ENCODE results near the gene SKI. TPM values are rescaled to one million over a fixed set of nuclear protein-coding genes. Genes with fewer than 3 reads are reported as not detected.
"Not testable (repeated sequence)": the region's sequence is repeated elsewhere in the genome, so short reads cannot be mapped to it uniquely, and the experiment has no call there.

Gene SKI
- total and polyA plus RNA-seq, 7 donors, result 7.7 to 32.1 (median 21.4) TPM

DNA sequence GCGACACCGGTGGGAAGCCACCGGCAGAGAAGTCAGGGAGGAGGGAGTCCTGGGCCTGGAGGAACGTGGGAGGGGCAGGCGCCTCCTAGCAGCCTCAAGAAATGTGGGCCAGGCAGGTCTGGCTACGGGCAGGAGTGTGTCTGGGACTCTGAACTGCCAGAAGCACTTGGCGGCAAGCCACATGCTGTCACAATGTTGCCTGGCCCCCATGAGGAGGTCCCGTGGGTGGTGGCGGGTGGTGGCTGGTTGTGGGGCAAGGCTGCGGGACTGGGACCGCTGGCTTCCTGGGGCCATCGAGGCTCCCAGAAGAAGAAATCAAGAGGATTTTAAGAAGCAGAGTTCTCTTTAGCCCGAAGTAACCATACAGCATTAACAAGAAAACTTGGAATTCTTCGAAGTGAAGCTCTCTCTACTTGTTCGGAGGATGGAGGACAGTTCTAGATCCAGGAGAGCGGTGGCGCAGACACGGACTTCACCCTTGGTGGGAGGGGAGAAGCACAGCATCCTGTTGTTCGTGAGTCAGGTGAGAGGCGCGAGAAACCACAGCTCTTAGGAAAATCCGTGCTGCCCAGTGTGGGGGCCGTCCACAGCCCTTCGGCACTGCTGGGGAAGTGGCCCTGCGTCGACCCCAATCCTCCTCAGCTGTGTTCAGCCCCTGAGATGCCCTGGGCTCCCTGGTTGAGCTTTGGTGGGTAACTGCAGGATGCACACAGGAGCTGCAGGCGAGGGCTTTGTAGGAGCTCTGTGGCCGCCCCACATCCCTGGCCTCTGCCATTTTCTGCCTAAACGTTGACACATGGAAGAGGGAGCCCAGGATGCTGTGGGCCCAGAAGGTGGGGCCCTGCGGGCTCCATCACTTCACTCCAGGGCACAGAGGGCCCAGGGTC, 12.4 kb downstream of the SKI start:
- Histone ChIP-seq H3K4me3 (no peak overlapping the region), H3K9me3 (no peaks in the 10 kb centered on the region), H3K27me3 (ENCODE audit: insufficient read depth in 3 of 3, low read length in 2 of 3) (no peaks in the 10 kb centered on the region), H3K4me1 (peaks cover 64% of the 10 kb centered on the region), H3K27ac (peak overlapping the region; percentile 14), H3K36me3 (ENCODE audit: insufficient read depth in 1 of 2, low read depth in 1 of 2) (peaks cover 0 to 5% of the 10 kb centered on the region in 2 donors)
- 57 to 63% (median 59%) methylated on average over 30 of the region's 30 CpGs for WGBS, 3 donors
- TF ChIP-seq, protein P1, sequence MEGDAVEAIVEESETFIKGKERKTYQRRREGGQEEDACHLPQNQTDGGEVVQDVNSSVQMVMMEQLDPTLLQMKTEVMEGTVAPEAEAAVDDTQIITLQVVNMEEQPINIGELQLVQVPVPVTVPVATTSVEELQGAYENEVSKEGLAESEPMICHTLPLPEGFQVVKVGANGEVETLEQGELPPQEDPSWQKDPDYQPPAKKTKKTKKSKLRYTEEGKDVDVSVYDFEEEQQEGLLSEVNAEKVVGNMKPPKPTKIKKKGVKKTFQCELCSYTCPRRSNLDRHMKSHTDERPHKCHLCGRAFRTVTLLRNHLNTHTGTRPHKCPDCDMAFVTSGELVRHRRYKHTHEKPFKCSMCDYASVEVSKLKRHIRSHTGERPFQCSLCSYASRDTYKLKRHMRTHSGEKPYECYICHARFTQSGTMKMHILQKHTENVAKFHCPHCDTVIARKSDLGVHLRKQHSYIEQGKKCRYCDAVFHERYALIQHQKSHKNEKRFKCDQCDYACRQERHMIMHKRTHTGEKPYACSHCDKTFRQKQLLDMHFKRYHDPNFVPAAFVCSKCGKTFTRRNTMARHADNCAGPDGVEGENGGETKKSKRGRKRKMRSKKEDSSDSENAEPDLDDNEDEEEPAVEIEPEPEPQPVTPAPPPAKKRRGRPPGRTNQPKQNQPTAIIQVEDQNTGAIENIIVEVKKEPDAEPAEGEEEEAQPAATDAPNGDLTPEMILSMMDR (IDR thresholded peaks at IDR 0.05), result no peak
- DNase-seq (peak; percentile 84 to 90), ATAC-seq (peak; percentile 60 to 79 (median 64))
- intact Hi-C loops (cut with DNase I), result no loop called here

DNA sequence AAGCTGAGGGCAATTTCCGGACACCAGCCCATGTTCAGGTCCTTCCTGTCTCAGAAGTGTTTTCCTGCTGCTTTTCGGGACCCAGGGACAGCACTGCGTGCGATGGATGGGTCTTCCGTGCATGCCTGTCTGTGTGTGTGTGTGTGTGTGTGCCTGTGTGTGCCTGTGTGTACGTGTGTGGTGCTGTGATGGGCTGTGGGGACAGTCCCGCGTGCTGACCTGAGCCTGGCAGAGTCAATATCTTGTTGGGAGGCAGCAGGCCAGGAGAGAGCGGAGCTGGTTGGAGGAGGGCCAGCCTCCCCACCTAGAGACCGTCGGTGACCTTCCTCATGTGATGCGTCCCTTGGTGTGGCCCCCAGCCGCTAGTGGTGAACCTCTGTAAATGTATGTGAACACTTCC, 13.7 kb downstream of the SKI start:
- ATAC-seq (no peak), DNase-seq (no peak)
- H3K4me3 ChIP-seq, result no peak overlapping the region
- no peaks in the 10 kb centered on the region for H3K9me3 ChIP-seq
- 63 to 78% (median 67%) methylated on average over 13 of the region's 13 CpGs for WGBS, 3 donors
- peaks cover 66% of the 10 kb centered on the region for H3K4me1 ChIP-seq
- no peaks in the 10 kb centered on the region for H3K27me3 ChIP-seq (ENCODE audit: insufficient read depth in 3 of 3, low read length in 2 of 3)
- no peak overlapping the region for H3K27ac ChIP-seq
- peaks cover 0 to 5% of the 10 kb centered on the region in 2 donors for H3K36me3 ChIP-seq (ENCODE audit: insufficient read depth in 1 of 2, low read depth in 1 of 2)
- intact Hi-C loops (cut with DNase I), result no loop called here
- TF ChIP-seq, protein P1 (IDR thresholded peaks at IDR 0.05), result no peak

DNA sequence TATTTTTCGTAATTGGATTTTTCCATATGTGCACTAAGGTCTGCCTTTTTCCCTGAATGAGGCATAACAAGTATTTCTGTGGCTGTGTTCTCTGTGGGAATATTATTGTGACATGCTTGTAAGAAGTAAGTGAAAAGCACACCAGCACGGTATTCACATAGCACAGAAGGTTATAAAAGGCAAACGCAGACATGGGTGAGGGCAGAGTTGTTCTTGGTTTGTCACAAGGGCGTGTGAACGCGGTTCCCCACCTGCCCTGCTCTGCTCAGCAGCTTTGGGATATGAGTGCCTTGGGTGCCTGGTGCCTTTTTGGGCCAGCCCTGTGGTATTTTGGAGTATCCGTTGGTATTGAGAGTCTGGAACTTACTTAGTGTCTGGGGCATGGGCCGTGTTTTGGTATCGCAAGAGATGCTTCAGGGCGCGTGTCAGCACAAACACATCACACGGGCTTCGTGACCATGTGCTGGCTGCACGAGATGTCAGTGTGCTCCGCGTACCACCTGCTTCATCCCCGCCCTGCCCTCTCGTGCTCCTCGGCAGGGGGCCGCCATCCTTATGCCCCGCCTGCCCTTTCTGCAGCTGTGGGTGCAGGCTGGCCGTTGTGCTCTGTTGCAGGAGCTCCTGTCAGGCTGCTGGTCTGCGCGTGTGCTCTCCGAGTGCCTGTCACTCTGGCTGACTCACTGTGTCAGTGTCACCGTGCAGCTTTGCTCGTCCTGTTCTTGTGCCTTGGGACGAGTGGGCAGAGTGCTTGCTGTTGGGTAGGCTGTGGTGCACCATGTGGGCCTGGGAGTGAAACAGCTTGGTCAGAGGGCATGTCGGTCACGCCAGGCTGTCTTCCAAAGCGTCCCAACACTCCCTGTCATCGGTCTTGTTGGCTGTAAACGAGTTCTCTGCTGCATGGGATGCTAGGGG, 15.0 kb downstream of the SKI start:
- H3K4me3 ChIP-seq, result no peak overlapping the region
- ATAC-seq (peak; percentile 42 to 81 (median 70)), DNase-seq (no peak)
- H3K27ac ChIP-seq, result peak overlapping the region; percentile 9
- H3K27me3 ChIP-seq (ENCODE audit: insufficient read depth in 3 of 3, low read length in 2 of 3), result no peaks in the 10 kb centered on the region
- no peaks in the 10 kb centered on the region for H3K9me3 ChIP-seq
- TF ChIP-seq, protein P1 (IDR thresholded peaks at IDR 0.05), result no peak
- H3K36me3 ChIP-seq (ENCODE audit: insufficient read depth in 1 of 2, low read depth in 1 of 2), result peaks cover 0 to 5% of the 10 kb centered on the region in 2 donors
- H3K4me1 ChIP-seq, result peaks cover 68% of the 10 kb centered on the region
- intact Hi-C loops (cut with DNase I), result no loop called here
- whole genome bisulfite sequencing, 3 donors, result 61 to 77% (median 66%) methylated on average over 33 of the region's 33 CpGs

DNA sequence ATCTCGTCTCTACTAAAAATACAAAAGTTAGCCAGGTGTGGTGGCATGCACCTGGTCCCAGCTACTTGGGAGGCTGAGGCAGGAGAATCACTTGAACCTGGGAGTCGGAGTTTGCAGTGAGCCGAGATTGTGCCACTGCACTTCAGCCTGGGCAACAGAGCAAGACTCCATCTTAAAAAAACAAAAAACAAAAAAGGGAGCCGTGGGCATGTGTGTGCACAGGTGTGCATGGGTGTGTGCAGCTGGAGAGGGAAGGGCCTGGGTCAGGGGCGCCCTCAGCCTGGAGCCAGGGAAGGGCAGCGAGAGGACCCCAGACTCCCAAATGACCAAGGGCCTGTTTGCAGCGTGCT, 18.9 kb downstream of the SKI start:
- peak overlapping the region; percentile 15 for H3K4me3 ChIP-seq

DNA sequence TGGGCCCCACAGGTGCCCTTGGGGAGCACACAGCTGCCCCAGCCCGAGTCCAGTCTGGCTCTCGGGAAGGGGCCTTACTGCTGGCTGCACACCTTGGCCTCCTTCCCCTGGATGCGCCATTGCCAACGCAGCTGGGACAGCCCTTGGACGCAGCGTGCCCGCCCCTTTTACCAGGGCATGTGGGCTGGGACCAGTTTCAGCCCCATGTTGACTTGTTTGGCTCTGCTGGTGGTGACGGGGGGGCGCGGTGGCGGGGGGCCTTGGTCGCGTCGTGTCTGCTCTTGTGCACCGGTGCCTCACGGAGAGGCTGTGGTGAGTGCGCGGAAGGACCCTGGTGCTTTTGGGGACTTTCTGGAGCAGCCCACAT, 19.6 kb downstream of the SKI start:
- intact Hi-C loops (cut with DNase I), result no loop called here
- Histone ChIP-seq H3K27ac (no peak overlapping the region), H3K36me3 (ENCODE audit: insufficient read depth in 1 of 2, low read depth in 1 of 2) (no peaks in the 10 kb centered on the region), H3K4me1 (peaks cover 84% of the 10 kb centered on the region), H3K27me3 (ENCODE audit: insufficient read depth in 3 of 3, low read length in 2 of 3) (no peaks in the 10 kb centered on the region), H3K9me3 (no peaks in the 10 kb centered on the region), H3K4me3 (peak overlapping the region; percentile 28)
- 28 to 47% (median 35%) methylated on average over 18 of the region's 18 CpGs for WGBS, 3 donors
- peak in 3 of 4 donors; percentile 33 to 63 (median 36) for ATAC-seq
- TF ChIP-seq, protein P1 (IDR thresholded peaks at IDR 0.05), result no peak
- DNase-seq, result peak; percentile 49 to 78

More for the DNA sequence above, 18.9 kb downstream of the SKI start:
- H3K27ac ChIP-seq; H3K9me3 ChIP-seq; H3K36me3 ChIP-seq (ENCODE audit: insufficient read depth in 1 of 2, low read depth in 1 of 2); intact Hi-C loops (cut with DNase I); H3K27me3 ChIP-seq (ENCODE audit: insufficient read depth in 3 of 3, low read length in 2 of 3); DNase-seq; ATAC-seq: not testable (repeated sequence)
- H3K4me1 ChIP-seq, result peaks cover 82% of the 10 kb centered on the region
- 82 to 90% (median 83%) methylated on average over 7 of the region's 7 CpGs for WGBS, 3 donors
